Endothelial cell of umbilical vein (primary cell): ENCODE results near the gene ACE. TPM values are rescaled to one million over a fixed set of nuclear protein-coding genes. Genes with fewer than 3 reads are reported as not detected.

Experiments
- BruUV-seq: library from RNA; stranded (reverse); fragments of 400-500 nt; replicated peaks from 2 replicates; lab custom pipeline; 2021; lab: Mats Ljungman, UMichigan
- CTCF ChIA-PET: fragments of 300-600, 350-600 bp; sonication (Branson Sonifier 250); formaldehyde crosslinking; loops from one replicate; lab custom pipeline; 2021; ENCODE audit warnings: antibody characterized with exemption, inconsistent platforms; lab: Charles Lee
- POLR2A ChIA-PET: fragments of 300-600, 350-600 bp; sonication (Branson Sonifier 250); formaldehyde crosslinking; loops from one replicate; lab custom pipeline; 2021; ENCODE audit warnings: antibody characterized with exemption, inconsistent platforms; lab: Charles Lee
- DNase-seq: peaks from one replicate; pipeline ENCODE4 v3.0.0-alpha.2; 2011; ENCODE audit warnings: low read depth, low spot score
- FAIRE-seq: peaks from 2 replicates; lab custom pipeline; 2011; peaks lifted over from hg19 to GRCh38; lab: Jason Lieb, UNC
- H2AFZ ChIP-seq: 2 replicates; pipeline ENCODE4 v1.6.0; 2012; ENCODE audit warnings: low read depth, low read length, control low read depth, inconsistent platforms
- H3K27ac ChIP-seq: 2 replicates; pipeline ENCODE4 v1.5.1; 2011; ENCODE audit warnings: low read depth, mild to moderate bottlenecking, control low read depth, low read length, moderate library complexity; ENCODE audit not compliant: insufficient read depth
- H3K27me3 ChIP-seq, 2 experiments: 2 replicates each; pipeline versions ENCODE4 v1.6.0 to v1.6.1; 2011; ENCODE audit warnings: low read length in 2 of 2, mixed read lengths in 1 of 2; ENCODE audit not compliant: control insufficient read depth in 2 of 2, insufficient read depth in 2 of 2
- H3K36me3 ChIP-seq, 2 experiments: 2 replicates in 1 of 2; 3 replicates in 1 of 2; pipeline ENCODE4 v1.5.1; 2011; ENCODE audit warnings: low read length in 2 of 2, mild to moderate bottlenecking in 1 of 2, moderate library complexity in 1 of 2; ENCODE audit not compliant: control insufficient read depth in 2 of 2, insufficient read depth in 2 of 2; ENCODE audit errors: extremely low read depth in 1 of 2
- H3K4me1 ChIP-seq: 3 replicates; pipeline ENCODE4 v1.5.1; 2011; ENCODE audit warnings: mild to moderate bottlenecking, low read length; ENCODE audit not compliant: control insufficient read depth, insufficient read depth; ENCODE audit errors: extremely low read depth
- H3K4me2 ChIP-seq: 2 replicates; pipeline ENCODE4 v1.6.1; 2011; ENCODE audit warnings: low read length, control low read depth, mixed read lengths; ENCODE audit not compliant: insufficient read depth
- H3K4me3 ChIP-seq, 3 experiments: fragments of 200-600 bp in 1 of 3; sonication (generic), shearing (Covaris generic) in 1 of 3; replicated peaks in 1 of 3; 2 replicates each; pipeline ENCODE4 v1.5.1; 2011 to 2016; ENCODE audit warnings: control low read depth in 3 of 3, low read length in 3 of 3, mild to moderate bottlenecking in 2 of 3, inconsistent platforms in 1 of 3, low read depth in 1 of 3, moderate library complexity in 1 of 3; ENCODE audit not compliant: insufficient read depth in 1 of 3
- H3K79me2 ChIP-seq: 2 replicates; pipeline ENCODE4 v1.6.0; 2012; ENCODE audit warnings: low read length, inconsistent platforms; ENCODE audit not compliant: control insufficient read depth, insufficient read depth
- H3K9ac ChIP-seq: replicated peaks from 2 replicates; pipeline ENCODE3; 2011; ENCODE audit warnings: low read length, control low read depth; ENCODE audit not compliant: insufficient read depth; ENCODE audit errors: extremely low read depth
- H3K9me1 ChIP-seq: replicated peaks from 3 replicates; pipeline ENCODE4 v1.6.0; 2011; ENCODE audit warnings: mild to moderate bottlenecking, low read length; ENCODE audit not compliant: control insufficient read depth, insufficient read depth; ENCODE audit errors: extremely low read depth
- H3K9me3 ChIP-seq: replicated peaks from 2 replicates; pipeline ENCODE4 v1.5.1; 2012; ENCODE audit warnings: low read length, inconsistent platforms; ENCODE audit not compliant: control insufficient read depth, insufficient read depth
- H4K20me1 ChIP-seq: replicated peaks from 2 replicates; pipeline ENCODE3; 2011; ENCODE audit warnings: mild to moderate bottlenecking, low read length; ENCODE audit not compliant: control insufficient read depth, insufficient read depth; ENCODE audit errors: extremely low read depth
- CTCF ChIP-seq, 2 donors: IDR thresholded peaks; 1 replicate in 1 of 2; 2 replicates in 1 of 2; pipeline ENCODE4 v1.5.1; 2011; ENCODE audit warnings: low read length in 2 of 2, mild to moderate bottlenecking in 2 of 2, moderate library complexity in 2 of 2, control low read depth in 1 of 2, inconsistent platforms in 1 of 2, low read depth in 1 of 2; ENCODE audit not compliant: insufficient read depth in 1 of 2; ENCODE audit errors: extremely low read depth in 1 of 2
- EZH2 ChIP-seq: IDR thresholded peaks from 2 replicates; pipeline ENCODE4 v1.6.1; 2012; ENCODE audit warnings: borderline replicate concordance, low read depth, mild to moderate bottlenecking, moderate library complexity, low read length, inconsistent platforms; ENCODE audit not compliant: severe bottlenecking
- FOS ChIP-seq: IDR thresholded peaks from 2 replicates; pipeline ENCODE4 v1.6.1; 2011; ENCODE audit warnings: mild to moderate bottlenecking, low read length, moderate library complexity, borderline replicate concordance; ENCODE audit not compliant: insufficient read depth
- GATA2 ChIP-seq: IDR thresholded peaks from 2 replicates; pipeline ENCODE4 v1.7.0; 2011; ENCODE audit warnings: low read depth, mild to moderate bottlenecking, moderate library complexity, mixed read lengths, low read length; ENCODE audit not compliant: insufficient read length, insufficient read depth
- JUN ChIP-seq: IDR thresholded peaks from 2 replicates; pipeline ENCODE4 v1.6.1; 2011; ENCODE audit warnings: borderline replicate concordance, low read depth; ENCODE audit not compliant: insufficient read length, insufficient read depth
- MAX ChIP-seq: IDR thresholded peaks from 2 replicates; pipeline ENCODE4 v1.6.1; 2011; ENCODE audit not compliant: insufficient read depth, insufficient read length
- MYC ChIP-seq: IDR thresholded peaks from one replicate; pipeline ENCODE4 v1.6.1; 2011; ENCODE audit warnings: mild to moderate bottlenecking, low read depth, low read length
- POLR2A ChIP-seq: IDR thresholded peaks from 2 replicates; pipeline ENCODE4 v1.6.1; 2012; ENCODE audit warnings: low read depth, mild to moderate bottlenecking, control low read depth, low read length
- dilution Hi-C: fragments of 300-500 bp; cut with MboI; formaldehyde crosslinking; loops from one replicate; pipeline ENCODE4 v1.15.0; 2019; ENCODE audit warnings: low sequenced_read_pairs; ENCODE audit not compliant: extremely low pct_ligation_motif_present
- intact Hi-C: fragments of 100-400 bp; cut with micrococcal nuclease; formaldehyde crosslinking; loops from one replicate; pipeline ENCODE4 v1.10.0; 2022
- polyA plus RNA-seq, 4 experiments: library from polyadenylated mRNA; depleted of rRNA in 3 of 4; stranded (reverse) in 3 of 4; unstranded in 1 of 4; fragments of >200 nt; gene quantifications; 2 replicates each; pipeline versions ENCODE4 v1.2.1 to v1.2.3, GENCODE V29; 2011 to 2012; ENCODE audit warnings: missing spikeins in 1 of 4
- total RNA-seq: library from RNA; stranded (reverse); gene quantifications from 2 replicates; pipeline ENCODE4 v1.2.3, GENCODE V29; 2021

The ACE gene
- total and polyA plus RNA-seq, 2 donors (not counting 3 experiments of a cell fraction or from before 2014, with no cell fraction given) = 63.4 to 207 TPM

- ChIA-PET CTCF (interaction anchor here (0.8 to 15.0 kb wide), 14 partner anchors 8 to 762 kb away, joined by 3 to 540 read pairs (median 5); partner anchors contain the start of genes ACE and CYB561), POLR2A (interaction anchor here (1.1 to 1.8 kb wide), 2 partner anchors 12 to 44 kb away, joined by 4 to 5 read pairs; partner anchors contain the start of gene CYB561)
- H3K9me3 ChIP-seq = no peaks in the 10 kb centered on the region
- no peak overlapping the region for H3K4me2 ChIP-seq
- TF ChIP-seq POLR2A (no peak), GATA2 (no peak), EZH2 (no peak), FOS (no peak), JUN (no peak), MAX (no peak), MYC (no peak), CTCF (IDR thresholded peaks at IDR 0.05; ENCODE audit: extremely low read depth in 1 of 2, insufficient read depth in 1 of 2, low read depth in 1 of 2, low read length in 2 of 2) (no peak)
- H3K36me3 ChIP-seq = peaks cover 0 to 6% of the 10 kb centered on the region in 2 experiments
- intact Hi-C loops (loop anchor here (1.0 to 2.0 kb wide), 2 partner anchors 13 to 117 kb away; partner anchors contain the start of gene DCAF7), dilution Hi-C loops (no loop called here)
- peak overlapping the region; percentile 33 for H3K9ac ChIP-seq
- peaks cover 32% of the 10 kb centered on the region for H3K4me1 ChIP-seq
- H3K27me3 ChIP-seq = no peaks in the 10 kb centered on the region
- H2AFZ ChIP-seq = no peak overlapping the region
- no TSS peak for BruUV-seq
- no peak for FAIRE-seq
- H3K27ac ChIP-seq = peak overlapping the region; percentile 75
- no peaks in the 10 kb centered on the region for H3K79me2 ChIP-seq
- no peaks in the 10 kb centered on the region for H4K20me1 ChIP-seq
- no peak for DNase-seq
- no peak overlapping the region for H3K4me3 ChIP-seq
- no peaks in the 10 kb centered on the region for H3K9me1 ChIP-seq
Observed at GRCh38 chr17:63433746-63434591, 42.9 kb upstream of the ACE start.
